Mucosa of rectum (tissue), 2 donors: ENCODE data around the gene XPC.
"Not testable (repeated sequence)": the region's sequence is repeated elsewhere in the genome, so short reads cannot be mapped to it uniquely, and the experiment has no call there.

Experiments
- H3K27ac ChIP-seq, 2 donors: one replicate each; pipeline ENCODE4 v1.7.0; 2013; ENCODE audit warnings: inconsistent platforms in 2 of 2, low read depth in 2 of 2, low read length in 2 of 2
- H3K27me3 ChIP-seq, 2 donors: one replicate each; pipeline ENCODE4 v1.7.0; 2013; ENCODE audit warnings: low read length in 2 of 2; ENCODE audit not compliant: control insufficient read depth in 2 of 2, insufficient read depth in 2 of 2
- H3K36me3 ChIP-seq, 2 donors: one replicate each; pipeline ENCODE4 v1.7.0; 2013; ENCODE audit warnings: low read length in 2 of 2; ENCODE audit not compliant: control insufficient read depth in 2 of 2, insufficient read depth in 2 of 2
- H3K4me1 ChIP-seq, 2 donors: one replicate each; pipeline ENCODE4 v1.7.0; 2013; ENCODE audit warnings: low read length in 2 of 2, mild to moderate bottlenecking in 1 of 2; ENCODE audit not compliant: control insufficient read depth in 2 of 2, insufficient read depth in 2 of 2
- H3K4me3 ChIP-seq, 2 donors: one replicate each; pipeline ENCODE4 v1.7.0; 2013; ENCODE audit warnings: low read length in 2 of 2
- H3K9ac ChIP-seq, 2 donors: one replicate each; pipeline ENCODE4 v1.7.0; 2013; ENCODE audit warnings: low read length in 2 of 2, low read depth in 1 of 2, mild to moderate bottlenecking in 1 of 2
- H3K9me3 ChIP-seq, 2 donors: one replicate each; pipeline ENCODE4 v1.7.0; 2013; ENCODE audit warnings: low read length in 2 of 2; ENCODE audit not compliant: control insufficient read depth in 2 of 2
- donor health status: healthy.
- donor health status: Normal muscosa, but diverticular disease.

The XPC gene

DNA sequence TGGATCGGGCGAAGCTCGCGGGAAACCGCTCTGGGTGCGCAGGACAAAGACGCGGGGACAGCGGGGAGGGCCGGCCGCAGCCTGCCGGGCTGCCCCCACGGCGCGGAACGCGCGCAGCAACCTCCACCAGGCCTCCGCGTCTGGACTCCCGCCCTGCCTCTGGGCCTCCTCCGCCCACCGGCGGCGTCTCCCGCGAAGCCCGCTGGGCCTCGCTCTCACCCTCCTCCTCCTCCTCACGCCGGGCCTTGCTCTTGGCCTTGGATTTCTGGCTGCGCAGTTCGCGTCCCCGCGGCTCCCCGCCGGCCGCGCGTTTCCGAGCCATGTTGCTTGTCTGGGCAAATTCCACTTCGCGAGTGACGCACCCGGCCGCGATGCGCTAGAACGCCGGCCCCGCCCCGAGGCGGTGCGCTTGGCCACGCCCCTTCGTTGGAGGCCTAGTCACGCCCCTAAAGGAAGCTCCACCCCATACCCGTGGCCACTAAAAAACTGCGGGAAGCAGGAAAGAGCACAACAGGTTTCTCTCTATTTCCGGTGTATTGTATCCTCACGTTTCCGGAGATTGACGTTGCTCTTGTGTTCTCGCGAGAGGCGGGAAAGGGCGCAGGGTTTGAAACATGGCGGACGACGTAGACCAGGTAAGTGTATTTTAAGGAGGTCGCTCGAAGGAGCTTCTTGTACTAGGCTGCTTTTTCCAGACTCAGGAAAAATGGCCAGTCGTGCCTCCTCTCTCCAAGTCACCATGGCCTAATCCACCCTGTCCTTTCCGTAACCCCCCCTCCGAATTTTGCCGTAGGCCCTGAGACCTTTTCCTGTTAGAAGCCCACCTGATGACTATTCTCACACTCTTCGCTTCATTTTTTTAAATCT, at the start of gene XPC, which contains the start of gene LSM3:
Gene XPC, minus strand, starts transcription at position 355 of the 867 bp plus-strand sequence. Its CDS starts 33 bp downstream, at position 322.
Gene LSM3, plus strand, starts transcription at position 571 of the 867 bp plus-strand sequence. Its CDS starts 44 bp downstream, at position 615.
- Histone ChIP-seq H3K27me3 (no peaks in the 10 kb centered on the region), H3K27ac (peak within 1 kb of the TSS; percentile 84 to 95), H3K36me3 (peaks cover 7 to 13% of the 10 kb centered on the region in 2 donors), H3K4me1 (peaks cover 17 to 19% of the 10 kb centered on the region in 2 donors), H3K9ac (peak within 1 kb of the TSS; percentile 94 to 99), H3K9me3 (no peaks in the 10 kb centered on the region), H3K4me3 (peak within 1 kb of the TSS; percentile 92 to 99)

DNA sequence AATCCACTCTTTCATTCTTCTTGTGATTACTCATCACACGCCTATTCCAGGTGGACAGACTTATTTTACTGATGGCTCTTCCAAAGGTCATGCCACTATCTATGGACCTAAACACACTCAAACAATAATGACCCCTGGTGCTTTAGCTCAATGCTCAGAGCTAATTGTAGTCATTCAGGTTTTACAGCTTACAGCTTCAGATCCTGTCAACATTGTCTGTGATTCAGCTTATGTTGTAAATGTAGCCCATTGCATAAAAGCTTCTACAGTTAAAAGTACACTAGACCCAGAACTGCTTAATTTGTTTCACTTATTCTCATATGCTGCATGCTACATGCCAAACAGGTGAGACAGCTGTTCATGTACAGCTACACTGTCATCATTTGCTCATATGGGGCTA, 49.5 kb upstream of the XPC start:
- H3K4me3 ChIP-seq, result no peak overlapping the region
- no peak overlapping the region for H3K9ac ChIP-seq
- peak overlapping the region; percentile 48 to 52 for H3K27ac ChIP-seq
- H3K9me3 ChIP-seq, result no peaks in the 10 kb centered on the region
- H3K4me1 ChIP-seq, result peaks cover 32 to 36% of the 10 kb centered on the region in 2 donors
- H3K36me3 ChIP-seq, result no peaks in the 10 kb centered on the region
- no peaks in the 10 kb centered on the region for H3K27me3 ChIP-seq

DNA sequence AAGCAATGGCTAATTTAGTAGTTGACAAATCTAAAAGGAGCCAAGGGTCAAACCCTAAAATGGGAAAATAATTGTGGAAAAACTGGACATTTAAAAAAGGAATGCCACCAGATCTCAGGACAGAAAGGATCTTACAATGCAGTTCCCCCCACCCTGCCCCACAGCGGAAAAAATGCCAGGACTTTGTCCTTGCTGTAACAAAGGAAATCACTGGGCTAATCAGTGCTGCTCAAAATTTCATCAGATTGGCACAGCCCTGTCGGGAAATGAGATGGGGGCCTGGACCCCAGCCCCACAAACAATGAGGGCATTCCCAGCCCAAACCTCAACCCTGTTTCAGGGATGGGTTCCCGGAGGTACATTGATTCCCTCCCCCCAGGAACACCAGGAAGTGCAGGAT, 48.0 kb upstream of the XPC start:
- H3K27ac ChIP-seq, H3K27me3 ChIP-seq, H3K9ac ChIP-seq, H3K9me3 ChIP-seq, H3K36me3 ChIP-seq, H3K4me3 ChIP-seq: not testable (repeated sequence)
- peaks cover 32 to 36% of the 10 kb centered on the region in 2 donors for H3K4me1 ChIP-seq

DNA sequence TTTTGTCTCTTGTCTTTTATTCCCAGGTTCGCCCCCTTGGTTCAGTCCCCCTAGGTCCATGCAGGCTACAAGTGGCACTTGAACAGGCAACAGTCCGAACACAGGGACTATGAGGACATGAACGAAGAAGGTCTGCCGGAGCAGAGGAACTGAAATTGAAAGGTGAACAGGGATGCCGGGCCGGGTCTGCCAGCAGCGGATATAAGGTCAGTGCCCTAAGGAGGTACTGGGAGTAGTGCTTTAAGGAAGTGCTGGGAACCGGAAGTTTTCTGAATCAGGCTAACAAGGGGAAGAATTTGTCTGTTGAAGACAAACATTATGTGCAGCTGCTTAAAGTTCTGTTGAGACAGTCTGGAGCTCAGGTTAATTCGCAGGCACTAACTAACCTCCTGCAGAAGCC, 47.0 kb upstream of the XPC start:
- H3K27ac ChIP-seq, result peak overlapping the region in 1 of 2 donors; percentile 23
- H3K4me3 ChIP-seq, result peak overlapping the region in 1 of 2 donors; percentile 28
- H3K9me3 ChIP-seq, result no peaks in the 10 kb centered on the region
- H3K9ac ChIP-seq, result no peak overlapping the region
- no peaks in the 10 kb centered on the region for H3K36me3 ChIP-seq
- peaks cover 32 to 36% of the 10 kb centered on the region in 2 donors for H3K4me1 ChIP-seq
- no peaks in the 10 kb centered on the region for H3K27me3 ChIP-seq

DNA sequence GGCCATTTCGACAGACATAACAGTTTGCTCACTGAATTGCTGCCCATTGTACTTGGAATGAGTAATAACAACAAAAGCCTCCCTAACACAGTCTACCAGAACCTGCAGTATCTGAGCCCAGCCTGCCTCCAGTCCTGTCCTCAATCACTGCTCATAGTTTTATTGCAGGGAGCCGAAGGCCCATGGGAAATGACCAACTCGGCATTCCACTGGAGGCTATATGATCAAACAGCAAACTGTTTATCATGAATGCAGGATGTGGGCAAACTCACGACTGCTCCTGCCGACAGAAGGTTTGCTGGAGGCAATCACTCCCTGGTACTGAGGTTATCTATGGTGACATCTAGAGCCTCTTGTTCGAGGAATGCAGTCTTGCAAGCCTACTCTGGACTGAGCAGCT, 46.5 kb upstream of the XPC start:
- no peak overlapping the region for H3K4me3 ChIP-seq
- no peak overlapping the region for H3K9ac ChIP-seq
- H3K9me3 ChIP-seq, result no peaks in the 10 kb centered on the region
- H3K27me3 ChIP-seq, result no peaks in the 10 kb centered on the region
- H3K27ac ChIP-seq, result no peak overlapping the region
- peaks cover 32 to 36% of the 10 kb centered on the region in 2 donors for H3K4me1 ChIP-seq
- no peaks in the 10 kb centered on the region for H3K36me3 ChIP-seq

DNA sequence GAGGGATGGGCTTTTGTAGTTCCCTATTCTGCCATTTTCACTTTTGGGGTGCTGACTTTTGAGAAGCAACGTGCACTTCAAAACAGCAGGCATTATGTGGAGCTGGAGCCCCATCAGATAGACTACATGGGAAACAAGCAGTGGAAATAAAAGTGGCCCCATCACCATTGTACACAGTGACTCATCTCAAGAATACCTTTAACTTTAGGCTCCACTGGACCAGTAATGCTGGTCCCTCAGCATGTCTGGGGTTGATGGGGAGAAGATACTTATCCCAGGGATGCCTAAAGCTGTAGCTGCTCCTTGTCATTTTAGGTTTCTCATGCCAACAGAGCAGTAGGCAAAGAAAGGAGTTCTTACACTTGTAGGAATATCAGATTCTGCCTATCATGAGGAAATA, 45.2 kb upstream of the XPC start:
- H3K4me1 ChIP-seq, result peaks cover 27 to 30% of the 10 kb centered on the region in 2 donors

DNA sequence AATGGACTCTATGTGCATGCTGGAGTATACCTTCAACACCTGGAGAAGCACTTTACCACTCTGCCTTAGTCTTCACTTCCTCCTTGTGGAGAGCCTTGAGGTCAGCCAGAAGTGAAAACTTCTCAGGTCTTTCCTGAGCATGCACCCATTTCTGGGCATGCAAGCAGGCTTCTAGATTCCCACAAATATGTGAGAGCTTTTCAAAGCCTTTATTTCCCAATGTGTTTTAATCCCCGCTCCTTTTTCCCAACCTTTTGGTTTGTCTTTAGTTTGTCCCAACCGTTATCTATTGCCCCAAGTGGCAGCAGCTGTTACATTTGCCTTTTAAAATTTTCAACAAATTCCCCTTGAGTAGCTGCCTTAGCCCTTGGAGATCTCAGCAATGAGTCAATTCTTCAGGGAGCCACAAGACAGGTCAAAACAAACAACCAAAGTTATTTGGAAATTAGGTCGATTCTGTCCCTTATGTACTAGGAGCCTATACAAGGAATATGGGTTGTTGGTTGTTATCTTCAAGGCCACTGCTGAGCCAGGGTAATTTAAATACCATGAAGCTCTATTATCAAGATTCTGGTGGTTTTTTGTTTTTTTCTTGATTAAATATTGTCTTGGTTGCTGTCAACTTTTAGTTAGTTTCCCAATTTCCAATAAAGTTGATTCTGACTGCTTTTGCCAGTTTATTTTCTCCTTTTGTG, 44.6 kb upstream of the XPC start:
- H3K9me3 ChIP-seq, result no peaks in the 10 kb centered on the region
- H3K9ac ChIP-seq, result no peak overlapping the region
- no peak overlapping the region for H3K27ac ChIP-seq
- H3K4me3 ChIP-seq, result no peak overlapping the region
- no peaks in the 10 kb centered on the region for H3K27me3 ChIP-seq
- H3K36me3 ChIP-seq, result no peaks in the 10 kb centered on the region
- H3K4me1 ChIP-seq, result peaks cover 22 to 25% of the 10 kb centered on the region in 2 donors

More for the DNA sequence above, 45.2 kb upstream of the XPC start:
- Histone ChIP-seq H3K27me3 (no peaks in the 10 kb centered on the region), H3K9me3 (no peaks in the 10 kb centered on the region), H3K36me3 (no peaks in the 10 kb centered on the region), H3K4me3 (no peak overlapping the region), H3K27ac (no peak overlapping the region), H3K9ac (no peak overlapping the region)

DNA sequence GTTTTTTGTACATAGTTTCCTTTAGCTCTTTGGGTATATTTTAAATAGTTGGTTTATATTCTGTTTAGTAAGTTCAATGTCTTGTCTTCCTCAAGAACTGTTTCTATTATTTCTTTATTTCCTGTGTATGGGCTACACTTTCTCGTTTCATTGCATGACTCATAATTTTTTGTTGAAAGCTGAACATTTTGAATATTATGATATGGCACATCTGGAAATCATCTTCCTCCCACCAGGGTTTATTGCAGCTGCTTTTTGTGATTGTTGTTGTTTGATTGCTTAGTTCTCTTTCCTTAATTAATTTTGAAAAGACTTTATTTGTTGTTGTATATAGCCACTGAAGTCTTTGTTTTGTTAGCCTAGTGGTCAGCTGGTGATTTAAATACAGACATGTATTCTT, 44.1 kb upstream of the XPC start:
- Histone ChIP-seq H3K4me3 (no peak overlapping the region), H3K9me3 (no peaks in the 10 kb centered on the region), H3K27me3 (no peaks in the 10 kb centered on the region), H3K4me1 (peaks cover 19 to 22% of the 10 kb centered on the region in 2 donors), H3K9ac (no peak overlapping the region), H3K27ac (no peak overlapping the region), H3K36me3 (no peaks in the 10 kb centered on the region)

DNA sequence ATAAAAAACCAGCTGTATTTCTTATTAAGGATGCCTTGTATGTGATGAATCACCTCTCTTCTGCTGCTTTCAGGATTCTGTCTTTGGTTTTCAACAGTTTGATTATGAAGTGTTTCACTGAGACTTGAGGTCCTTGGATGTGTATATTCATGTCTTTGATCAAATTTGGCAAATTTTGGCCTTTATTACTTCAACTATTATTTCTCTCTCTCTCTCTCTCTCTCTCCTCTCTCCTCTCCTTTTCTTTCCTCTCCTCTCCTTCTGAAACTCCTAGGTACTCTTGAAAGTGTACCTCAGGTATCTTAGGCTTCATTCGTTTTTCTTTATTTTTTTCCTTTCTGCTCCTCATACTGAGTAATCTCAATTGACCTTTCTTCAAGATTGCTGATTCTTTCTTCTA, 43.5 kb upstream of the XPC start:
- Histone ChIP-seq H3K9me3 (no peaks in the 10 kb centered on the region), H3K27me3 (no peaks in the 10 kb centered on the region)

DNA sequence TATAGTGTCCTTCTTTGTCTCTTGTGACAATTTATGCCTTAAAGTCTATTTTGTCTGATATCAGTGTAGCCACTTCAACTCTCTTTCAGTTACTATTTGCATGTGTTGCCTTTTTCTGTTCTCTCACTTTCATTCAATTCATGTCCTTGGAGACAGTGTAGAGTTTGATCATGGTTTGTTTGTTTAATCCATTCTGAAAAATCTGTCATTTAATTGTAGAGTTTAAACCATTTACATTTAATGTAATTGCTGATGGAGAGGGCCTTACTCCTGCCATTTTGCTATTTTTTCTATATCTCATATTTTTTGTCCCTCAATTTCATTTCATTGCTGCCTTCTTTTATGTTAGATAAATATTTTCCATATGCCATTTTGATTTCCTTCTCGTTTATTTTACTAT, 42.5 kb upstream of the XPC start:
- Histone ChIP-seq H3K9me3 (no peaks in the 10 kb centered on the region), H3K9ac (no peak overlapping the region), H3K4me1 (peaks cover 7 to 10% of the 10 kb centered on the region in 2 donors), H3K36me3 (no peaks in the 10 kb centered on the region), H3K4me3 (no peak overlapping the region), H3K27ac (no peak overlapping the region), H3K27me3 (no peaks in the 10 kb centered on the region)

More for the DNA sequence above, 43.5 kb upstream of the XPC start:
- H3K36me3 ChIP-seq, result no peaks in the 10 kb centered on the region
- no peak overlapping the region for H3K27ac ChIP-seq
- H3K4me1 ChIP-seq, result peaks cover 14 to 16% of the 10 kb centered on the region in 2 donors
- H3K9ac ChIP-seq, result no peak overlapping the region
- no peak overlapping the region for H3K4me3 ChIP-seq
